B cell (primary cell): ENCODE results near the gene ARHGAP28. TPM values are rescaled to one million over a fixed set of nuclear protein-coding genes. Genes with fewer than 3 reads are reported as not detected.

Experiments used
- ATAC-seq: fragments of 200-7000 bp; cut with Tn5 transposase; one replicate; pipeline ENCODE4 v1.10.0; 2021; ENCODE audit warnings: low read depth, mild to moderate bottlenecking, moderate number of reproducible peaks, moderate library complexity
- CTCF ChIA-PET: fragments of 350-600 bp; sonication (Branson Sonifier 250); formaldehyde crosslinking; loops from one replicate; lab custom pipeline; 2021; ENCODE audit warnings: antibody characterized with exemption, inconsistent platforms; lab: Charles Lee
- POLR2A ChIA-PET: fragments of 350-600 bp; sonication (Branson Sonifier 250); formaldehyde crosslinking; loops from one replicate; lab custom pipeline; 2021; ENCODE audit warnings: antibody characterized with exemption; lab: Charles Lee
- DNase-seq: peaks from one replicate; pipeline ENCODE4 v3.0.0; 2013
- H2AFZ ChIP-seq: 2 replicates; pipeline ENCODE4 v1.6.1; 2012; ENCODE audit warnings: mild to moderate bottlenecking, low read depth, low read length; ENCODE audit not compliant: insufficient read depth, poor library complexity, severe bottlenecking
- H3K27ac ChIP-seq, 2 donors: 1 replicate in 1 of 2; 2 replicates in 1 of 2; pipeline ENCODE4 v1.5.1; 2012 to 2013; ENCODE audit warnings: low read length in 2 of 2, mild to moderate bottlenecking in 2 of 2, moderate library complexity in 1 of 2
- H3K27me3 ChIP-seq, 4 experiments: fragments of 200-600 bp in 1 of 4; sonication (generic) in 1 of 4; replicated peaks in 1 of 4; 1 replicate in 2 of 4; 2 replicates in 2 of 4; pipeline versions ENCODE4 v1.6.1 to v1.7.0; 2013 to 2016; ENCODE audit warnings: low read length in 3 of 4, mild to moderate bottlenecking in 2 of 4, mixed read lengths in 1 of 4, moderate library complexity in 1 of 4; ENCODE audit not compliant: insufficient read depth in 4 of 4, control insufficient read depth in 3 of 4; ENCODE audit errors: control extremely low read depth in 1 of 4
- H3K36me3 ChIP-seq, 2 experiments: replicated peaks in 1 of 2; 1 replicate in 1 of 2; 2 replicates in 1 of 2; pipeline versions ENCODE4 v1.6.1 to v1.7.1; 2013; ENCODE audit warnings: low read length in 1 of 2; ENCODE audit not compliant: insufficient read depth in 2 of 2, control insufficient read depth in 1 of 2; ENCODE audit errors: control extremely low read depth in 1 of 2, extremely low read depth in 1 of 2
- H3K4me1 ChIP-seq, 2 donors: fragments of 200-600 bp in 1 of 2; sonication (generic) in 1 of 2; 1 replicate in 1 of 2; 2 replicates in 1 of 2; pipeline versions ENCODE4 v1.5.1 to v1.6.1; 2013 to 2017; ENCODE audit warnings: low read length in 2 of 2; ENCODE audit not compliant: control insufficient read depth in 2 of 2, insufficient read depth in 2 of 2
- H3K4me2 ChIP-seq: replicated peaks from 2 replicates; pipeline ENCODE3; 2012; ENCODE audit warnings: mild to moderate bottlenecking, low read depth, low read length; ENCODE audit not compliant: poor library complexity, severe bottlenecking
- H3K4me3 ChIP-seq, 5 experiments: fragments of 200-600 bp in 1 of 5; sonication (generic) in 1 of 5; 1 replicate in 3 of 5; 2 replicates in 2 of 5; pipeline versions ENCODE4 v1.5.1 to v1.7.0; 2011 to 2016; ENCODE audit warnings: low read length in 4 of 5, mild to moderate bottlenecking in 4 of 5, low read depth in 2 of 5, control low read depth in 1 of 5, moderate library complexity in 1 of 5; ENCODE audit not compliant: insufficient read depth in 1 of 5; ENCODE audit errors: control extremely low read depth in 1 of 5, extremely low read depth in 1 of 5
- H3K79me2 ChIP-seq: fragments of 200-600 bp; sonication (generic); one replicate; pipeline ENCODE4 v1.6.0; 2016; ENCODE audit warnings: low read length; ENCODE audit not compliant: control insufficient read depth, insufficient read depth
- H3K9ac ChIP-seq: fragments of 200-600 bp; sonication (generic); 2 replicates; pipeline ENCODE4 v1.6.1; 2017; ENCODE audit warnings: mild to moderate bottlenecking, low read length, moderate library complexity
- H3K9me3 ChIP-seq, 3 donors: one replicate each; pipeline versions ENCODE4 v1.6.1 to v1.7.1; 2013; ENCODE audit warnings: low read length in 2 of 3; ENCODE audit not compliant: control insufficient read depth in 2 of 3, insufficient read depth in 1 of 3; ENCODE audit errors: control extremely low read depth in 1 of 3
- H4K20me1 ChIP-seq: 2 replicates; pipeline ENCODE4 v1.6.0; 2012; ENCODE audit warnings: mild to moderate bottlenecking, low read length; ENCODE audit not compliant: insufficient read depth, control insufficient read depth, poor library complexity, severe bottlenecking
- H3K27ac Mint-ChIP-seq: one replicate; pipeline ENCODE4 v1.8.0; 2021; ENCODE audit warnings: mixed read lengths
- H3K27me3 Mint-ChIP-seq: one replicate; pipeline ENCODE4 v1.8.0; 2021; ENCODE audit warnings: mixed read lengths
- H3K4me1 Mint-ChIP-seq: one replicate; pipeline ENCODE4 v1.8.0; 2021; ENCODE audit warnings: mixed read lengths
- H3K4me3 Mint-ChIP-seq: one replicate; pipeline ENCODE4 v1.8.0; 2021; ENCODE audit warnings: mixed read lengths
- H3K9me3 Mint-ChIP-seq: one replicate; pipeline ENCODE4 v1.8.0; 2022; ENCODE audit warnings: mixed read lengths; ENCODE audit not compliant: insufficient read depth
- CTCF ChIP-seq: fragments of 200-600 bp; IDR thresholded peaks from one replicate; pipeline ENCODE4 v1.8.0; 2022; ENCODE audit warnings: antibody characterized with exemption, mild to moderate bottlenecking
- EZH2 ChIP-seq: IDR thresholded peaks from 2 replicates; pipeline ENCODE4 v1.6.1; 2012; ENCODE audit warnings: borderline replicate concordance, low read depth, mild to moderate bottlenecking, moderate library complexity, low read length; ENCODE audit not compliant: insufficient read depth, poor library complexity, severe bottlenecking
- WGBS: methylation state at CpG from one replicate; pipeline ENCODE4 v1.1.5; 2013; ENCODE audit warnings: missing lambda C conversion rate; ENCODE audit not compliant: insufficient coverage; 5-methylcytosine and 5-hydroxymethylcytosine counted together
- intact Hi-C: fragments of 100-400 bp; cut with micrococcal nuclease; formaldehyde crosslinking; loops from one replicate; pipeline ENCODE4 v1.10.0; 2022
- polyA plus RNA-seq: library from polyadenylated mRNA; depleted of rRNA; stranded (reverse); fragments of >200 nt; gene quantifications from 2 replicates; pipeline ENCODE4 v1.2.3, GENCODE V29; 2012
- total RNA-seq, 2 donors: library from RNA; stranded (reverse); fragments of 120-200 nt in 1 of 2; gene quantifications; 1 replicate in 1 of 2; 2 replicates in 1 of 2; pipeline versions ENCODE4 v1.2.3 to v1.2.4, GENCODE V29; 2013 to 2022

ARHGAP28 gene
- total and polyA plus RNA-seq, 2 donors (not counting 1 experiment from before 2014, with no cell fraction given): not detected

GRCh38 chr18:6943143-6943542 is 213.6 kb downstream of the ARHGAP28 start:
- no peak overlapping the region for H3K4me3 Mint-ChIP-seq
- WGBS: 91% methylated on average over 5 of the region's 6 CpGs
- Histone ChIP-seq H3K9me3 (no peaks in the 10 kb centered on the region), H3K4me3 (no peak overlapping the region), H3K27ac (no peak overlapping the region), H3K27me3 (no peaks in the 10 kb centered on the region), H3K4me1 (no peaks in the 10 kb centered on the region), H3K36me3 (no peaks in the 10 kb centered on the region), H2AFZ (no peak overlapping the region), H3K4me2 (no peak overlapping the region), H3K9ac (no peak overlapping the region), H4K20me1 (no peaks in the 10 kb centered on the region), H3K79me2 (no peaks in the 10 kb centered on the region)
- ATAC-seq (no peak), DNase-seq (no peak)
- intact Hi-C loops: no loop called here
- H3K4me1 Mint-ChIP-seq: no peaks in the 10 kb centered on the region
- no peak overlapping the region for H3K27ac Mint-ChIP-seq
- no peaks in the 10 kb centered on the region for H3K9me3 Mint-ChIP-seq
- ChIA-PET CTCF (no interaction called here), POLR2A (no interaction called here)
- H3K27me3 Mint-ChIP-seq: no peaks in the 10 kb centered on the region
- TF ChIP-seq EZH2 (no peak), CTCF (no peak)

- no peak for TF ChIP-seq EZH2
- no peak for TF ChIP-seq CTCF
- no peaks in the 10 kb centered on the region for H4K20me1 ChIP-seq
- H3K4me2 ChIP-seq: no peak overlapping the region
- WGBS: 79% methylated on average over 7 of the region's 10 CpGs
- H3K4me1 ChIP-seq: no peaks in the 10 kb centered on the region
- H3K9me3 ChIP-seq: peaks cover 0 to 8% (median 0%) of the 10 kb centered on the region in 3 donors
- H3K27ac ChIP-seq: no peak overlapping the region
- Mint-ChIP-seq H3K4me3 (no peak overlapping the region), H3K27ac (no peak overlapping the region), H3K9me3 (no peaks in the 10 kb centered on the region), H3K4me1 (no peaks in the 10 kb centered on the region), H3K27me3 (no peaks in the 10 kb centered on the region)
- H3K9ac ChIP-seq: no peak overlapping the region
- no peaks in the 10 kb centered on the region for H3K36me3 ChIP-seq
- no peak overlapping the region for H3K4me3 ChIP-seq
- DNase-seq (no peak), ATAC-seq (no peak)
- intact Hi-C loops: no loop called here
- ChIA-PET CTCF (no interaction called here), POLR2A (no interaction called here)
- no peaks in the 10 kb centered on the region for H3K27me3 ChIP-seq
- H3K79me2 ChIP-seq: no peaks in the 10 kb centered on the region
- H2AFZ ChIP-seq: no peak overlapping the region
These were observed 218.0 kb downstream of the ARHGAP28 start for GRCh38 chr18:6947338-6948030.
